HEK293T (cell line): Measurements from ENCODE around the gene SIRPB1.

Experiments used
- CTCF ChIA-PET: fragments of 350-600 bp; formaldehyde crosslinking; extraction: SDS; loops from one replicate; lab custom pipeline; 2021; ENCODE audit warnings: antibody characterized with exemption, inconsistent platforms; lab: Yijun Ruan, JAX
- POLR2A ChIA-PET: fragments of 350-600 bp; formaldehyde crosslinking; extraction: SDS; loops from one replicate; lab custom pipeline; 2020; ENCODE audit warnings: antibody characterized with exemption, inconsistent platforms; lab: Yijun Ruan, JAX
- DNase-seq: peaks from one replicate; pipeline ENCODE4 v3.0.0; 2012; ENCODE audit warnings: mixed read lengths; ENCODE audit errors: extremely low spot score
- ARNT ChIP-seq: fragments of 450-650 bp; IDR thresholded peaks from 2 replicates; pipeline ENCODE4 v1.6.1; 2017; ENCODE audit warnings: mild to moderate bottlenecking
- BHLHE40 ChIP-seq: fragments of 450-650 bp; IDR thresholded peaks from 2 replicates; pipeline ENCODE4 v1.6.1; 2016; ENCODE audit warnings: mild to moderate bottlenecking, moderate library complexity, borderline replicate concordance
- CTBP1 ChIP-seq: fragments of 450-650 bp; IDR thresholded peaks from 2 replicates; pipeline ENCODE4 v1.6.1; 2016; ENCODE audit warnings: borderline replicate concordance
- ELF4 ChIP-seq: fragments of 450-650 bp; IDR thresholded peaks from 2 replicates; pipeline ENCODE4 v1.6.1; 2017; ENCODE audit warnings: antibody characterized with exemption
- FOXA1 ChIP-seq: fragments of 450-650 bp; IDR thresholded peaks from 2 replicates; pipeline ENCODE4 v1.6.1; 2016; ENCODE audit warnings: mild to moderate bottlenecking
- FOXK2 ChIP-seq: fragments of 450-650 bp; IDR thresholded peaks from 2 replicates; pipeline ENCODE4 v1.6.1; 2016; ENCODE audit warnings: mild to moderate bottlenecking
- FOXM1 ChIP-seq: fragments of 450-650 bp; IDR thresholded peaks from 2 replicates; pipeline ENCODE4 v1.6.1; 2017; ENCODE audit warnings: mild to moderate bottlenecking, borderline replicate concordance
- HDGF ChIP-seq: fragments of 450-650 bp; IDR thresholded peaks from 2 replicates; pipeline ENCODE4 v1.6.1; 2017; ENCODE audit warnings: antibody characterized with exemption, borderline replicate concordance
- L3MBTL2 ChIP-seq: fragments of 450-650 bp; conservative IDR thresholded peaks from 2 replicates; pipeline ENCODE4 v1.6.1; 2016; ENCODE audit warnings: mild to moderate bottlenecking
- LEF1 ChIP-seq: fragments of 450-650 bp; IDR thresholded peaks from 2 replicates; pipeline ENCODE4 v1.6.1; 2017; ENCODE audit warnings: mild to moderate bottlenecking, borderline replicate concordance
- NFRKB ChIP-seq: fragments of 450-650 bp; IDR thresholded peaks from 2 replicates; pipeline ENCODE4 v1.6.1; 2016; ENCODE audit warnings: mild to moderate bottlenecking, moderate library complexity
- PKNOX1 ChIP-seq: fragments of 450-650 bp; IDR thresholded peaks from 2 replicates; pipeline ENCODE4 v1.6.1; 2016
- SP1 ChIP-seq: fragments of 450-650 bp; IDR thresholded peaks from 2 replicates; pipeline ENCODE4 v1.6.1; 2017
- SUZ12 ChIP-seq: fragments of 450-650 bp; IDR thresholded peaks from 2 replicates; pipeline ENCODE4 v1.6.1; 2016; ENCODE audit warnings: mild to moderate bottlenecking
- TARDBP ChIP-seq: fragments of 450-650 bp; IDR thresholded peaks from 2 replicates; pipeline ENCODE4 v1.6.1; 2016
- ZNF384 ChIP-seq: fragments of 450-650 bp; IDR thresholded peaks from 2 replicates; pipeline ENCODE4 v1.6.1; 2016

Gene SIRPB1

GRCh38 chr20:1663917-1664316 is 44.1 kb upstream of the SIRPB1 start:
- no peak for DNase-seq
- POLR2A ChIA-PET = no interaction called here
- TF ChIP-seq L3MBTL2 = no peak
- TF ChIP-seq ZNF384 = no peak
- TF ChIP-seq HDGF = no peak
- TF ChIP-seq SP1 = no peak
- no peak for TF ChIP-seq FOXK2
- no peak for TF ChIP-seq SUZ12
- TF ChIP-seq FOXM1 = no peak
- no peak for TF ChIP-seq NFRKB
- TF ChIP-seq TARDBP = no peak
- TF ChIP-seq FOXA1 = no peak
- no peak for TF ChIP-seq CTBP1
- TF ChIP-seq ARNT = no peak
- TF ChIP-seq PKNOX1 = no peak
- no peak for TF ChIP-seq LEF1
- CTCF ChIA-PET = no interaction called here

GRCh38 chr20:1661542-1662299 is 41.9 kb upstream of the SIRPB1 start:
- ChIA-PET CTCF (no interaction called here), POLR2A (no interaction called here)
- no peak for DNase-seq
- no peak for TF ChIP-seq FOXM1

- POLR2A ChIA-PET = no interaction called here
- no peak for TF ChIP-seq BHLHE40
These were observed 40.4 kb upstream of the SIRPB1 start for GRCh38 chr20:1660246-1660645.

GRCh38 chr20:1657556-1658334 is 37.9 kb upstream of the SIRPB1 start, which contains the start of gene SIRPG:
TSS of gene SIRPG (minus strand) at chr20:1657779. CDS start at chr20:1657714, 65 bp downstream.
- DNase-seq = no peak

More at GRCh38 chr20:1660246-1660645, 40.4 kb upstream of the SIRPB1 start:
- DNase-seq = no peak
- CTCF ChIA-PET = no interaction called here

GRCh38 chr20:1656844-1657243 is 37.0 kb upstream of the SIRPB1 start:
- DNase-seq = no peak
- ChIA-PET CTCF (no interaction called here), POLR2A (no interaction called here)
- TF ChIP-seq SP1 (no peak), L3MBTL2 (no peak), NFRKB (no peak), PKNOX1 (no peak)

More at GRCh38 chr20:1657556-1658334, 37.9 kb upstream of the SIRPB1 start, which contains the start of gene SIRPG:
- ChIA-PET CTCF (no interaction called here), POLR2A (no interaction called here)
- no peak for TF ChIP-seq ZNF384
- TF ChIP-seq SUZ12 = no peak
- no peak for TF ChIP-seq FOXM1
- no peak for TF ChIP-seq CTBP1
- no peak for TF ChIP-seq TARDBP
- TF ChIP-seq HDGF = no peak
- no peak for TF ChIP-seq FOXK2
- TF ChIP-seq ARNT = no peak
- no peak for TF ChIP-seq PKNOX1
- TF ChIP-seq FOXA1 = no peak
- no peak for TF ChIP-seq BHLHE40
- no peak for TF ChIP-seq ELF4
- no peak for TF ChIP-seq LEF1
- TF ChIP-seq NFRKB = no peak

GRCh38 chr20:1654996-1655395 is 35.2 kb upstream of the SIRPB1 start:
- ChIA-PET POLR2A (no interaction called here), CTCF (no interaction called here)
- no peak for DNase-seq
- no peak for TF ChIP-seq ARNT
- TF ChIP-seq SUZ12 = no peak
- TF ChIP-seq BHLHE40 = no peak
- no peak for TF ChIP-seq HDGF
- no peak for TF ChIP-seq TARDBP
- TF ChIP-seq CTBP1 = no peak

- no peak for TF ChIP-seq ARNT
- TF ChIP-seq PKNOX1 = no peak
- no peak for TF ChIP-seq L3MBTL2
- TF ChIP-seq TARDBP = no peak
- no peak for TF ChIP-seq CTBP1
- no peak for TF ChIP-seq SUZ12
- TF ChIP-seq ELF4 = no peak
- no peak for TF ChIP-seq FOXM1
- no peak for TF ChIP-seq LEF1
- no peak for TF ChIP-seq ZNF384
- no peak for TF ChIP-seq HDGF
- TF ChIP-seq BHLHE40 = no peak
- no peak for TF ChIP-seq SP1
- no peak for TF ChIP-seq FOXA1
- no peak for TF ChIP-seq FOXK2
- ChIA-PET POLR2A (no interaction called here), CTCF (no interaction called here)
- DNase-seq = no peak
These were observed 33.2 kb upstream of the SIRPB1 start for GRCh38 chr20:1652960-1653359.
